HG02885 (cell line): Measurements from ENCODE around the gene ARID1B.

Source experiments
- ATAC-seq: cut with Tn5 transposase; IDR thresholded peaks from one replicate; pipeline ENCODE4 v1.9.1; 2021; ENCODE audit warnings: mild to moderate bottlenecking; ENCODE audit not compliant: unreplicated experiment, poor library complexity

The ARID1B gene

GRCh38 chr6:157240960-157241311 lies 463.8 kb downstream of the ARID1B start:
- no peak for ATAC-seq

GRCh38 chr6:157242791-157243190 lies 465.6 kb downstream of the ARID1B start:
- ATAC-seq, result no peak

- no peak for ATAC-seq
Measured at GRCh38 chr6:157244175-157244574, 467.0 kb downstream of the ARID1B start.

- ATAC-seq, result no peak
Measured at GRCh38 chr6:157244780-157245179, 467.6 kb downstream of the ARID1B start.

GRCh38 chr6:157245436-157245835 lies 468.3 kb downstream of the ARID1B start:
- ATAC-seq, result no peak

GRCh38 chr6:157246048-157246630 lies 469.0 kb downstream of the ARID1B start:
- ATAC-seq, result no peak

GRCh38 chr6:157246771-157247484 lies 469.8 kb downstream of the ARID1B start:
- ATAC-seq, result no peak

- no peak for ATAC-seq
Measured at GRCh38 chr6:157248264-157248663, 471.1 kb downstream of the ARID1B start.

GRCh38 chr6:157249826-157250225 lies 472.6 kb downstream of the ARID1B start:
- no peak for ATAC-seq

- no peak for ATAC-seq
Measured at GRCh38 chr6:157251586-157252247, 474.5 kb downstream of the ARID1B start.

- ATAC-seq, result no peak
Measured at GRCh38 chr6:157253017-157253416, 475.8 kb downstream of the ARID1B start.

GRCh38 chr6:157253699-157254098 lies 476.5 kb downstream of the ARID1B start:
- no peak for ATAC-seq

- no peak for ATAC-seq
Measured at GRCh38 chr6:157254538-157254937, 477.4 kb downstream of the ARID1B start.

- ATAC-seq, result no peak
Measured at GRCh38 chr6:157255079-157255478, 477.9 kb downstream of the ARID1B start.

GRCh38 chr6:157258878-157259277 lies 481.7 kb downstream of the ARID1B start:
- ATAC-seq, result no peak

GRCh38 chr6:157259443-157259842 lies 482.3 kb downstream of the ARID1B start:
- ATAC-seq, result no peak
